GM19372 (cell line): Measurements from ENCODE around the gene KCTD16.

Experiments
- ATAC-seq: cut with Tn5 transposase; IDR thresholded peaks from one replicate; pipeline ENCODE4 v1.9.1; 2021; ENCODE audit warnings: mild to moderate bottlenecking, low read depth, moderate library complexity; ENCODE audit not compliant: unreplicated experiment

Gene KCTD16

DNA sequence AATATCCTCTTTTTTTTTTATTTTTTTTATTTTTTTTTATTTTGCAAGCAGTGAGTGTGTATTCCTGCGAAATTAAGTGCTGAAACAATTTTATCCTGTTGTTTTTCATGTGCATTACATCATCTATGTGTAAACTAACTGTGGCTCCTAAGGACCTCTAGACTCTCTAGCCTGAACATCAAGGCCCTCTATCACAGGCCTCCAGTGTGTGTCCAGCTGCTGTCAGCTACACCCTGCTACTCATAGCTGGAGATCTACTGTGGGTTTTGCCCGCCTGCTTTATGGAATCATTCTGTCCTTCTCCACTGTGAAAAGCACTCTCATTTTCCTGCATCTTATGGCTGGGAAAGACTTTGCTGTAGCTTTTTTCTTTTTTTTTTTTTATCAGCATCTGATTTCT is 157.8 kb downstream of the KCTD16 start:
- ATAC-seq = no peak

GRCh38 chr5:144328980-144329379 is 158.3 kb downstream of the KCTD16 start:
- ATAC-seq = no peak

DNA sequence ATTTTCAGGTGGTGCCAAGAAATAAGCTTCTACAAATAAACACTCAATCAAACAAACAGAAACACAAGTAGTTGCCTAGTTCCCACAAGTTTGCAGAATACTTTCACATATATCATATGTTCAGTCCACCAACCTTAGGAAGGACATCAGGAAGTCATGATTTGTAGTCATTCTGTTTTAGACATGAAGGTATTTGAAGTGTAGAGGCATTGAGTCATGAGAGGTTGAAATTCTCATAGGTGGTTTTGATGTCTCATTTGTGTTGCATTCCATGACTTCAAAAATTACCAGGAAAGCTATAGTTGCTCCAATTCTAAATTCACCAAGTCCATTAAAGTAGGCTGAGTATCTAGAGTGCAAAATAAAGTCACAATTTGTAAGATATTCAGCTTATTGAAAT is 159.0 kb downstream of the KCTD16 start:
- no peak for ATAC-seq

DNA sequence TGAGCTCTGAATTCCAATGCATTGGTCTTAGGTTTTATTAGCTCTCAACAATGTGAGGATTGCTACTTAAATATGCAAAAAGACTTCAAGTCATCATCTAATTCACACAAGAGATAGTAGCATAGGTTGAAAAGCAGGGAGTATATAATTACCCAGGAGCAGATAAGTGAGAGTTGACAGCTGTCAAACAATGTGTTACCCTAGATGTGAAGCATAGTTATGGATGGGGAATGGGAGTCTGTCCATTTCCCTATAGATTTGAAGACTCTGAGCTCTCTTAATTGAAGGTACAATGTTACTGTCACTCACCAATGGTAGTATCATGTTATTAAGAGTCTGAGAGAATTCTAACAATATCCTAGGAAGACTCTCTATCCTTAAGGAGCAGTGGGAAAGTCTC is 160.7 kb downstream of the KCTD16 start:
- no peak for ATAC-seq

DNA sequence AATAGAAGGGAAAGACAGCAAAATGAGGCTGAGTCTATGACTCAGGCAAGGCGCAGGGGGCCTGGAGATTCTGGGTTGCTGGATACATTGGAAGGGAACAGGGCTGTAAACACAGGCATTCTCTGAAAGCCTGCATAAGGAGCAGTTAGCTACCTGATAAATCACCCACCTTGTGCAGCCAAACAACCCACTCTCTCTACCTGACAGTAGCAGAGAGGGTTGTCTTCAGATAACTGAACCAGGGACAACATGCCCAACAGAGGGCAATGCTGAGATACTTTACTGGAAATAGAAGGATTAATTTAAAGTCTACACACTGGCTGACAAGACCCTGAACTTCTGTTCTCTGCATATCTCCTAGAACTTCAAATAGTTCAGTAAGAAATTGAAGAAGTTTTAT is 161.6 kb downstream of the KCTD16 start:
- no peak for ATAC-seq

- ATAC-seq = no peak
These were observed 162.8 kb downstream of the KCTD16 start for GRCh38 chr5:144333336-144333920.

DNA sequence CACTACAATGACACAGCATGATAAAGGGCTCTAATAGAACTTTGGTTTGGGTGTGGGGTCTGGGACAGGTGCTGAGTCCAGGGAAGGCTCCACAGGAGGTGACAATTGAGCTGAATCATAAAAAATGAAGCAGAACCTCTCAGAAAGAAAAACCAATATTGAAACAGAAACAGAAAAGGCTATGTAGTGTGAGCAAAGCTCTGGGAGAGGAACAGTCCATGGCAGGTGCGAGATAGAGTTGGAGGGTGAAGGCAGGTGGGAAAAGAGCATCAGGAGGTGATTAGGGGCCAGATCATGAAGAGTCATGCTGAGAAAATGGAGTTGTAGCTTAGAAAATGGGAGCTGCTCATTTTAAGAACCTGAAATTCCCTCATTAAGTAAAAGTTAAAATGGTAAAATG is 164.9 kb downstream of the KCTD16 start:
- ATAC-seq = no peak

DNA sequence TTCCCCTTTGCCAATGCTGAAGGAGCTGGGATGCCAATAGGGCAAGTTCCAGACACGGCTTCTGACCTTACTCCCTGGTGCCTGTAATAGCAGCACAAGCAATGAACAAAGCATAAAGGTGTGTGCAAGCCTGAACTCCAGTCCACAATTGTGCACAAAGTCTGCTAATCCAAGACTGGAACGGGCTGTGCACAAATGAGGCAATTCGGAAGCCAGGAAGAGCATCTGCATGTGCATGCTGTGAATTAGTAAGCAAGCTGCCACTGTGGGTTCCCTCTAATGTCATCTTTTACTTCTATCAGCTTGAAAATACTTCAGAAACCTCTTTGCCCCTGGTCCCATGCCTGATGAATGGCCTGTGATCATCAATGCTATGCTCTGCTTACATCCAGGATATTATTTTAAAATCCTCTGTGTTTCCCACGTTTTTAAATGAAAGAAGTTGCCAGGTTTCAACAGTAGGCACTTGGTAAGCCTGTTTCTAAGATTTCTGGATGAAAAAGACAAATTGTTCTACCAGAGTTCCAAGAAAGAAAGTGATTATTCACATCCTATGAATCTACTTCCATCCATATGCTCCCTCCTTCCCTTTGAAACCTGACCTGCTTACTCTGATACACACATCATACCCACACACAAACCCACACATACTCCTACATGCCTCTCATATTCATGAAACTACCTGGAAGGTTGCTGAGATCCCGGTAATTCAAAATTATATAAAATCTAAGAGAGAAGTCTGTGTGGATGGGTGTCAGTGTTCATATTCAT is 165.7 kb downstream of the KCTD16 start:
- no peak for ATAC-seq

GRCh38 chr5:144352330-144352729 is 181.7 kb downstream of the KCTD16 start:
- no peak for ATAC-seq

DNA sequence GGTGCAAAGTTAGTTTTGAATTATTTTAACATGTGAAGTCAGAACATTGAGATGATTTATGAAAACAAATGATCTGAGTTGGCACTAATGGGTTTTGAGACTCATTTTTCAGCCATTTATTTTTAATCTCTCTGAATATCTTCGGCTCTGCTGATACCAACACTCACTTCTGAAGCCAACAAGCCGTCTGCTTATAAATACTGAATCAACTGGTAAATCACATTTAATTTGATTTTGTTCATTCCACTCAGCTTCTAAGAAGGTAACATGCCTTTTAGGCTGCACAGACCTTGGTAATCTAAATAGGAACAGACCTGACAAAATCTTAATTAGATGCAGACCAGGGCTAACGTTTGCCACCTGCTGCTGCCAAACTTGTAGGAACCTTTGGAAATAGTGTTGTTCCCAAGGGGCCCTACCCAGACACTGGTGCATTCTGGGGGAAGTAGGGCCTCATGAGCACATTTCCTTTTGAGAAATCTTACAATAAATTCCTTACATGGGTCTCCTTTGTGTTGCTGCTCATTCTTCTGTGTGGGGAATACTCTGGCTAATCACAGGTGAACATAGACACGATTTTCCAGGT is 182.2 kb downstream of the KCTD16 start:
- no peak for ATAC-seq

- no peak for ATAC-seq
These were observed 185.8 kb downstream of the KCTD16 start for GRCh38 chr5:144356489-144356888.

GRCh38 chr5:144361406-144361805 is 190.7 kb downstream of the KCTD16 start:
- no peak for ATAC-seq

DNA sequence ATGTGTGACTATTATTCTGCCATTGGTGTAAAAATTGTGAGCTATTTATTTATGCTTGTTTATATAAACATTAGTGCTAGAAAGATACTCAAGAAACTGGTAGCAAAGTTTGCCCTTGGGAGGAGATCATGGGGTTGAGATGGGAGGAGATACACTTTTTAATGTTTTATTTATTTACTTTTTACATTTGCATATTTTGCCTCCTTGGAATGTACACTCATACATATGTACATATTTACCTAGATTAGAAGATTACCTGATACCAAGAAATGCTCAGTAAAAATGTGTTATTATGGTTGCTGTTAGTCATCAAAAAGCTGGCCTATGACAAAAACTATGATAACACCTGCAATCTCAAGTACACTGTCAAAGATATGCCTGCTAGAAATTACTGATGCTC is 195.2 kb downstream of the KCTD16 start:
- no peak for ATAC-seq

DNA sequence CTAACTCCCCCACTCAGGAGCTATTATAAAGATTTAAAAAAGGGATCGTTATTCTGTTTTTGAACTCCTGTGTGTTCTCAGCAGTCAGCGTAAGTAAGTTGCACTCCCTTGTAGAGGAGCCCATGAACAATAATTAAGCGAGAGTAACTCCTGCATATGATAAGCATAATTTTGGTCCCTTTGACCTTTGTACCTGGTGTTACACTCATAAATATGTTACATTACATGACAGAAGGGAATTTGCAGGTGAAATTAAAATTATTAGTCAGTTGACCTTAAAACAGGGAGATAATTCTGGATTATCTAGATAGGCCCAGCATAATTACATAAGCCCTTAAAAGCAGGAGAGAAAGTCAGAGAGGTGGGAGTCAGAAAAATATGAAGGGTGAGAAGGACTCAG is 197.3 kb downstream of the KCTD16 start:
- ATAC-seq = no peak

DNA sequence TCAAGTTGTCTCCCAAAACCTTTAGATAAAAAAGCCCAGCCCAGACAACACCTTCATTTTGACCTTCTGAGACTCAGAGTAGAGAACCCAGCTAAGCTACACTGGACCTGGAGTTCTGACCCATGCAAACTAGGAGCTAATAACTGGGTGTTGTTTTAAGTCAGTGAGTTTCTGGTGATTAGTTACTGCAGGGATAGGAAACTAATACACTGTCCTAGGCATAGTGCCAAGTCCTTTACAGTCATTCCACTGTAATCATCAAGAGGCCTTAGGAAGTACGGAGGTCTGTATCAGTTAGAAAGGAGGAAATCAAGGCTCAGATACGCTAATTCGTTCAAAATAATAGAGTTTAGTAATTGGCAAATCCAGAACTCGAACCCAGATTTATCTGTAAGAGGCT is 197.9 kb downstream of the KCTD16 start:
- ATAC-seq = no peak

DNA sequence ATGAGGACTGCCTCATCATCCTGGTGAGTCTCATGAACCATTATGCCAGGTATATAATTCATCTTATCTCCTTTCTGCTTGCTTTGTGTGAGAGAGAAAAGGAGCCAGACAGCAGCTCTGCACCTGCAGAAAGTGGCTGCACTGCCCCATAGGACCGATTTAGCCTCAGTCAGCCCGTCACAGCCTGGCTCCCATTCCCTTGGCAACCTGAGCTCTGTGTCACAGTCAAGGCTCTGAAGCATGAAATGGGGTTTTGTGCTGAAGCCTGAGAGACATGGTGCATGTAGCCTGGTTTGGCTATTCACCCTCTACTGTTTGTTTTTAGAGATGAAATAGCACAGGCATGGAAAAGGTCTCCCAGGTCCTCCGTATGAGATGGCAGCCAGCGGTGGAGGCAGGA is 198.3 kb downstream of the KCTD16 start:
- no peak for ATAC-seq

DNA sequence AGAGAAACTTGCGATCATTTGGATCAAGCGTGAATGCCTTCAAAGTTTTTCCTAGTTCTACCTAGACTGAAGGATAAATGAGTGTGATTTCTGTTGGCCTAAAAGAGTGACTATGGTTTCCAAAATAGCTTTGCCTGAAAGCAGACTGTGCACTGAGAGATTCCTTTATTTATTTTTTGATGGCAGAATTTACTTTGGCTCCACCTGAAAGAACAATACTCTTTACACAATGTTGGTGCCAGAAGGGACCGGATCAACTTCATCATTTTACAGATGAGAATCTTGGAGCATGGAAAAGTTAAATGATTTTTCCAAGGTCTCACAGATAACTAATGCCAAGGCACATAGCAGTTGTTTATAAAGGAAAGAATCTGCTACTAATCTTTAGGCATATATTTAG is 199.6 kb downstream of the KCTD16 start:
- ATAC-seq = no peak

DNA sequence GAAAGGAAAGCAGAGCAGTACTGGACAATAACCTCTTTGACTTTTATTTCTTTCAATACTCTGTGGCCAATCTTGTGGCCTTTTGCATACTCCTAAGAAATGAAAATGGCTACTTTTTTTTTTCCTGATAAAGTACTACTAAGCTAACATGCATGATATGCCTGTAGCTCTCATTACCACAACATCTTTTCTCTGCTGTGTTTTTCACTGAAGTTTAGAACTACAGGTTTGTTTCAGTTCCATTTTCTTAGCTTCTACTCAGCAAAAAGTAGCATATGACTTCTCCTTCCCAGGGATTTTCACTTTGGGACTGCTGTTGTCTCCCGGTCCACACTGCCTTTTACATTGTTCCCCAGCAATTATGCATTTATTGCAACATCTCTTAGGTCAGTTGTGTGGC is 204.0 kb downstream of the KCTD16 start:
- no peak for ATAC-seq

DNA sequence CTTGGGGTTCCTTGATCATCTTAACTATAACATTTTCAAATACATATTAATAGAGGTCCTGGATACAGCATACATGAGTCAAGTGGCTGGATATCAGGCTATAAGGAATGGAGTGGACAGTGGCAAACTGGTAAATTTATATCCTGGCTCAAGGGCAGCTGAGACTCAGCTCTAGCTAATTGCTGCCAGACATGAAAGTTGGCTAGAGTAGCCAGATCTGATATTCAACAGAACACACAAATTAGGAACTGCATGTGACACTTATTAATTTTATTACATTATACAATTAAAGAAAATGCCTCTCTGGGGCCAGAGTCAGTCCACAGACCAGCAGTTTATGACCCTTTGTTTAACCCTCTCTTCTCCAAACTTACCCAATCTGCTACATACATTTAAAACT is 206.5 kb downstream of the KCTD16 start:
- ATAC-seq = no peak

DNA sequence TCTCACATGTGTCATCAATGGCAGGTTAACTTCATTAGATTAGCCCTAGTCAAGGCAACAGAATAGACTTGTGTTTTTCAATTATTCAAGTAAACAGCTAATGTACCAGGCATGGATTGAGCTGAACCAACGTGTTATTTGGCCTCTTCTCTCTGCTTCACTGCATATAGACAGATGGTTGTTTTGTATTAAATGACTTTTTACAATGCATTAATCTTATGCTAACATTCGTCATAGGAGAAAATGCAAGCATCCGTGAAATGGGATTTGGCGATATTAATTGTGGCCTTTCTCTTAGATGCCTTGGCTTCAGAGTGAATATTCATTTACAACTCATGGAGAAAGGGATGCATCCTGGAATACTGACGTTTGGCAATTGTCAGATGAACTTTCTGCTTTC is 208.0 kb downstream of the KCTD16 start:
- ATAC-seq = no peak

GRCh38 chr5:144385597-144385996 is 214.9 kb downstream of the KCTD16 start:
- no peak for ATAC-seq

DNA sequence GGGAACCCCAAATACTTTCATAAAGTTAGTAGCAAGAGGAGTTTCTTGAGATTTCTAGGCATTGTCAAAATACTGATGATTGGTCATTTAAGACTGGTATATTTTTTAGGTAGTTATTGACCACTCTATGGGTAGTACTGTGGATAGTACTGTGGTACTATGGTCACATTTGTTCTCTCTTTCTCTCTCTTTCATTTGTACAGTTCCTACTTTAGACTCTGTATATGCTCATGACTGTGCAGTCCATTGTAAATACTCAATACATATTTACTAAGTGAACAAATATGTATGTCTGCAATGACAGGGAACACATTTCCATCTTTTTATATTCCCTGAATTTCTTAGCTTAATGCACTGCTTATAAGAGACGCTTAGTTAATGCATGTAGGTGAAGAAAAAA is 215.6 kb downstream of the KCTD16 start:
- no peak for ATAC-seq
